ENCODE results near the gene HMMR. TPM values are rescaled to one million over a fixed set of nuclear protein-coding genes. Genes with fewer than 3 reads are reported as not detected.

HMMR gene
- total and polyA plus RNA-seq, 7 donors: 0.14 to 1.4 (median 0.49) TPM

- TF ChIP-seq CTCF (IDR thresholded peaks at IDR 0.05): no peak
- no peak overlapping the region for H3K4me3 ChIP-seq
- H3K9me3 ChIP-seq: no peaks in the 10 kb centered on the region
- H3K27ac ChIP-seq: no peak overlapping the region
- H3K27me3 ChIP-seq (ENCODE audit: insufficient read depth in 3 of 3, low read length in 2 of 3): no peaks in the 10 kb centered on the region
- peaks cover under 1% of the 10 kb centered on the region for H3K4me1 ChIP-seq
- intact Hi-C loops (cut with DNase I): no loop called here
- no peaks in the 10 kb centered on the region for H3K36me3 ChIP-seq (ENCODE audit: insufficient read depth in 1 of 2, low read depth in 1 of 2)
- 44 to 49% (median 47%) methylated on average over 5 of the region's 5 CpGs for WGBS, 3 donors
- DNase-seq: no peak
- ATAC-seq: no peak
Measured at GRCh38 chr5:163433271-163433670, 27.2 kb upstream of the HMMR start.

GRCh38 chr5:163434401-163434866 is 26.0 kb upstream of the HMMR start:
- H3K9me3 ChIP-seq: no peaks in the 10 kb centered on the region
- no peaks in the 10 kb centered on the region for H3K36me3 ChIP-seq (ENCODE audit: insufficient read depth in 1 of 2, low read depth in 1 of 2)
- H3K27ac ChIP-seq: no peak overlapping the region
- intact Hi-C loops (cut with DNase I): no loop called here
- H3K27me3 ChIP-seq (ENCODE audit: insufficient read depth in 3 of 3, low read length in 2 of 3): no peaks in the 10 kb centered on the region
- DNase-seq (no peak), ATAC-seq (no peak)
- 36 to 42% (median 38%) methylated on average over 3 of the region's 3 CpGs for WGBS, 3 donors
- H3K4me3 ChIP-seq: no peak overlapping the region
- H3K4me1 ChIP-seq: peaks cover 8% of the 10 kb centered on the region
- no peak for TF ChIP-seq CTCF (IDR thresholded peaks at IDR 0.05)

GRCh38 chr5:163436515-163436914 is 23.9 kb upstream of the HMMR start:
- Histone ChIP-seq H3K4me3 (peak overlapping the region; percentile 94), H3K27me3 (ENCODE audit: insufficient read depth in 3 of 3, low read length in 2 of 3) (no peaks in the 10 kb centered on the region), H3K36me3 (ENCODE audit: insufficient read depth in 1 of 2, low read depth in 1 of 2) (peaks cover 0 to 19% of the 10 kb centered on the region in 2 donors), H3K4me1 (peaks cover 29% of the 10 kb centered on the region), H3K27ac (peak overlapping the region; percentile 96), H3K9me3 (no peaks in the 10 kb centered on the region)
- no peak for TF ChIP-seq CTCF (IDR thresholded peaks at IDR 0.05)
- intact Hi-C loops (cut with DNase I): no loop called here
- 82 to 88% (median 82%) methylated on average over 4 of the region's 4 CpGs for WGBS, 3 donors
- DNase-seq: no peak
- ATAC-seq: no peak

- DNase-seq: no peak
- Histone ChIP-seq H3K9me3 (no peaks in the 10 kb centered on the region), H3K27me3 (ENCODE audit: insufficient read depth in 3 of 3, low read length in 2 of 3) (no peaks in the 10 kb centered on the region), H3K4me1 (peaks cover 33% of the 10 kb centered on the region), H3K27ac (peak overlapping the region; percentile 96), H3K4me3 (peak overlapping the region; percentile 94), H3K36me3 (ENCODE audit: insufficient read depth in 1 of 2, low read depth in 1 of 2) (peaks cover 0 to 23% of the 10 kb centered on the region in 2 donors)
- ATAC-seq: no peak
- 4 to 8% (median 6%) methylated on average over 6 of the region's 6 CpGs for WGBS, 3 donors
- no peak for TF ChIP-seq CTCF (IDR thresholded peaks at IDR 0.05)
- intact Hi-C loops (cut with DNase I): no loop called here
Measured at GRCh38 chr5:163437011-163437308, 23.5 kb upstream of the HMMR start.
